Spleen (tissue), 11 donors: Measurements from ENCODE around the gene PTPRN2. TPM values are rescaled to one million over a fixed set of nuclear protein-coding genes. Genes with fewer than 3 reads are reported as not detected.
"Not testable (repeated sequence)": the region's sequence is repeated elsewhere in the genome, so short reads cannot be mapped to it uniquely, and the experiment has no call there.

Experiments used
- DNase-seq: peaks from one replicate; pipeline ENCODE4 v3.0.0-alpha.2; 2020
- H3K27ac ChIP-seq, 8 donors: fragments of 200-600 bp; sonication (generic) in 7 of 8; 1 replicate in 4 of 8; 2 replicates in 4 of 8; pipeline versions ENCODE4 v1.5.0 to v1.8.0; 2016 to 2021; ENCODE audit warnings: inconsistent platforms in 4 of 8, mild to moderate bottlenecking in 4 of 8, moderate library complexity in 1 of 8
- H3K27me3 ChIP-seq, 7 donors: fragments of 200-600 bp; sonication (generic) in 6 of 7; replicated peaks in 1 of 7; 1 replicate in 4 of 7; 2 replicates in 3 of 7; pipeline versions ENCODE4 v1.5.0 to v1.8.0; 2016 to 2021; ENCODE audit warnings: inconsistent platforms in 3 of 7, mild to moderate bottlenecking in 1 of 7
- H3K36me3 ChIP-seq, 6 donors: fragments of 200-600 bp; sonication (generic) in 5 of 6; 1 replicate in 4 of 6; 2 replicates in 2 of 6; pipeline versions ENCODE4 v1.5.0 to v1.8.0; 2016 to 2021; ENCODE audit warnings: inconsistent platforms in 2 of 6
- H3K4me1 ChIP-seq, 6 donors: fragments of 200-600 bp; sonication (generic) in 5 of 6; 1 replicate in 3 of 6; 2 replicates in 3 of 6; pipeline versions ENCODE4 v1.5.0 to v1.8.0; 2016 to 2021; ENCODE audit warnings: inconsistent platforms in 3 of 6
- H3K4me3 ChIP-seq, 8 donors: fragments of 200-600 bp; sonication (generic) in 7 of 8; 1 replicate in 4 of 8; 2 replicates in 4 of 8; pipeline versions ENCODE4 v1.5.0 to v1.8.0; 2016 to 2021; ENCODE audit warnings: inconsistent platforms in 4 of 8, mild to moderate bottlenecking in 4 of 8, moderate library complexity in 2 of 8
- H3K9me3 ChIP-seq, 8 donors: fragments of 200-600 bp; sonication (generic) in 7 of 8; 1 replicate in 4 of 8; 2 replicates in 4 of 8; pipeline versions ENCODE4 v1.5.0 to v1.8.0; 2016 to 2021; ENCODE audit warnings: inconsistent platforms in 4 of 8
- POLR2A ChIP-seq, 3 donors: fragments of 450-650 bp; IDR thresholded peaks; one replicate each; pipeline ENCODE4 v1.5.1; 2017; ENCODE audit warnings: antibody characterized with exemption in 3 of 3, mild to moderate bottlenecking in 1 of 3
- POLR2AphosphoS5 ChIP-seq, 3 donors: sonication (generic); formaldehyde crosslinking; IDR thresholded peaks; one replicate each; pipeline ENCODE4 v1.5.1; 2017; ENCODE audit warnings: antibody characterized with exemption in 3 of 3
- WGBS, 5 donors: extraction: QIAGEN DNeasy Blood & Tissue Kit in 3 of 5; methylation state at CpG; one replicate each; pipeline versions ENCODE4 v1.1.5 to v1.1.7; 2013 to 2018; 5-methylcytosine and 5-hydroxymethylcytosine counted together
- intact Hi-C: fragments of 100-400 bp; cut with DNase I; formaldehyde crosslinking; loops from one replicate; pipeline ENCODE4 v1.15.0; 2023; ENCODE audit warnings: low total_unique reads
- polyA plus RNA-seq, 3 donors: library from polyadenylated mRNA; stranded (reverse); fragments of 200-250 nt; gene quantifications; one replicate each; pipeline ENCODE4 v1.2.1, GENCODE V29; 2013
- total RNA-seq, 7 donors: library from RNA; depleted of rRNA in 3 of 7; stranded (reverse); fragments of >200 nt in 3 of 7; fragmentation: NEBNext Ultra II Directional in 4 of 7; extraction: Animal tissue kit (Norgen Biotek cat#: 25700) in 4 of 7; gene quantifications; one replicate each; pipeline versions ENCODE4 v1.1.0 to v1.2.1, GENCODE V29; 2016 to 2021
- TF ChIP-seq, protein P1 (sequence below), 11 experiments: fragments of 200-600 bp in 7 of 11; fragments of 450-650 bp in 4 of 11; sonication (generic) in 4 of 11; IDR thresholded peaks in 8 of 11; conservative IDR thresholded peaks in 3 of 11; 1 replicate in 7 of 11; 2 replicates in 4 of 11; pipeline versions ENCODE4 v1.4.0 to v1.8.0; 2016 to 2021; ENCODE audit warnings: antibody characterized with exemption in 11 of 11, inconsistent platforms in 4 of 11, mild to moderate bottlenecking in 1 of 11
- donor health status: healthy with polysubstance abuse.
- donor health status: DM: no; HTN: no; CAD: no; lungs with moderate emphysema.
- donor health status: DM: no; HTN: no; CAD: no.
- donor health status: Bipolar disorder and iron deficiency.
- donor health status: healthy.
- donor health status: DM: no; HTN: no; CAD: no.
- donor health status: DM: yes; HTN: yes; CAD: no.

Gene PTPRN2
- total and polyA plus RNA-seq, 10 donors: 7.0 to 22.8 (median 16.8) TPM

DNA sequence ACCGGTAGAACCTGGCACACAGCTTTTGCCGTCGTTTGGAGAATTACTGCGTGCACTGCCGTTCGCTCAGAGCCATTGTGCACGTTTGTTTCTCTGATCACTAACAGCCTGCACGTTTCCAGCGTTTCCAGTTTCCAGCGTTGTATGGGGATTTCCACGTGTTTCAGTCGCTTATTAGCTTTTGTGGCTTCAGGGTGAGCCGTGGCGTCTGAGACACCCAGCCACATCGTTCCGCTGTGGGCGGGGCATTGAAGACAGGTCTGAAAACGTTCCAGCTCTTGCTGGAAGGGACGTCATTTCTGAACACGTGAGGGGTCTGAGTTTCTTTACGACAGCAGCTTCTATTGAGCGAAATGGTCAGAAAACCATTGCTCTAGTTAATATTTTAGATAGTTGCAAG, 1086.0 kb downstream of the PTPRN2 start:
- no peak overlapping the region for H3K4me3 ChIP-seq
- no peaks in the 10 kb centered on the region for H3K36me3 ChIP-seq
- DNase-seq: no peak
- H3K27me3 ChIP-seq: peaks cover 0 to 29% (median 0%) of the 10 kb centered on the region in 7 donors
- TF ChIP-seq, protein P1, sequence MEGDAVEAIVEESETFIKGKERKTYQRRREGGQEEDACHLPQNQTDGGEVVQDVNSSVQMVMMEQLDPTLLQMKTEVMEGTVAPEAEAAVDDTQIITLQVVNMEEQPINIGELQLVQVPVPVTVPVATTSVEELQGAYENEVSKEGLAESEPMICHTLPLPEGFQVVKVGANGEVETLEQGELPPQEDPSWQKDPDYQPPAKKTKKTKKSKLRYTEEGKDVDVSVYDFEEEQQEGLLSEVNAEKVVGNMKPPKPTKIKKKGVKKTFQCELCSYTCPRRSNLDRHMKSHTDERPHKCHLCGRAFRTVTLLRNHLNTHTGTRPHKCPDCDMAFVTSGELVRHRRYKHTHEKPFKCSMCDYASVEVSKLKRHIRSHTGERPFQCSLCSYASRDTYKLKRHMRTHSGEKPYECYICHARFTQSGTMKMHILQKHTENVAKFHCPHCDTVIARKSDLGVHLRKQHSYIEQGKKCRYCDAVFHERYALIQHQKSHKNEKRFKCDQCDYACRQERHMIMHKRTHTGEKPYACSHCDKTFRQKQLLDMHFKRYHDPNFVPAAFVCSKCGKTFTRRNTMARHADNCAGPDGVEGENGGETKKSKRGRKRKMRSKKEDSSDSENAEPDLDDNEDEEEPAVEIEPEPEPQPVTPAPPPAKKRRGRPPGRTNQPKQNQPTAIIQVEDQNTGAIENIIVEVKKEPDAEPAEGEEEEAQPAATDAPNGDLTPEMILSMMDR (IDR thresholded peaks at IDR 0.05 in 8 of 11, conservative IDR thresholded peaks at IDR 0.05 in 3 of 11): no peak
- TF ChIP-seq POLR2A (IDR thresholded peaks at IDR 0.05): no peak
- TF ChIP-seq POLR2AphosphoS5 (IDR thresholded peaks at IDR 0.05): no peak
- peaks cover 0 to 30% (median 17%) of the 10 kb centered on the region in 8 donors for H3K9me3 ChIP-seq
- 86 to 93% (median 91%) methylated on average over 22 of the region's 22 CpGs for WGBS, 5 donors
- H3K4me1 ChIP-seq: peaks cover 0 to 20% (median 14%) of the 10 kb centered on the region in 6 donors
- H3K27ac ChIP-seq: no peak overlapping the region
- intact Hi-C loops: no loop called here

DNA sequence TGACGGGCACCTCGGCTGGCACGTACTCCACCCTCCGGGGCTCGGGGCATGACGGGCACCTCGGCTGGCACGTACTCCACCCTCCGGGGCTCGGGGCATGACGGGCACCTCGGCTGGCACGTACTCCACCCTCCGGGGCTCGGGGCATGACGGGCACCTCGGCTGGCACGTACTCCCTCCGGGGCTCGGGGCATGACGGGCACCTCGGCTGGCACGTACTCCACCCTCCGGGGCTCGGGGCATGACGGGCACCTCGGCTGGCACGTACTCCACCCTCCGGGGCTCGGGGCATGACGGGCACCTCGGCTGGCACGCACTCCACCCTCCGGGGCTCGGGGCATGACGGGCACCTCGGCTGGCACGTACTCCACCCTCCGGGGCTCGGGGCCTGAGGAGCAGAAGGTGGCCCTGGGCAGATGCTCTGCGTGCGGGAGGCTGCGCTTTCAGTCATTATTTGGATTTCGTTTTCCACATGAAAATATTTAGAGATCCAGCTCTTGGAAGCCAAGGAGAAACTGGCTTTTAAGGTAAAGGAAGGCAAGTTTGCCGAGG, 1086.6 kb downstream of the PTPRN2 start:
- intact Hi-C loops, H3K4me3 ChIP-seq, DNase-seq, H3K36me3 ChIP-seq, H3K27ac ChIP-seq: not testable (repeated sequence)
- WGBS, 5 donors: 91 to 98% (median 96%) methylated on average over 8 to 42 of the region's 45 CpGs
- Histone ChIP-seq H3K27me3 (peaks cover 0 to 24% (median 0%) of the 10 kb centered on the region in 7 donors), H3K9me3 (peaks cover 0 to 24% (median 11%) of the 10 kb centered on the region in 8 donors), H3K4me1 (peaks cover 0 to 20% (median 14%) of the 10 kb centered on the region in 6 donors)

DNA sequence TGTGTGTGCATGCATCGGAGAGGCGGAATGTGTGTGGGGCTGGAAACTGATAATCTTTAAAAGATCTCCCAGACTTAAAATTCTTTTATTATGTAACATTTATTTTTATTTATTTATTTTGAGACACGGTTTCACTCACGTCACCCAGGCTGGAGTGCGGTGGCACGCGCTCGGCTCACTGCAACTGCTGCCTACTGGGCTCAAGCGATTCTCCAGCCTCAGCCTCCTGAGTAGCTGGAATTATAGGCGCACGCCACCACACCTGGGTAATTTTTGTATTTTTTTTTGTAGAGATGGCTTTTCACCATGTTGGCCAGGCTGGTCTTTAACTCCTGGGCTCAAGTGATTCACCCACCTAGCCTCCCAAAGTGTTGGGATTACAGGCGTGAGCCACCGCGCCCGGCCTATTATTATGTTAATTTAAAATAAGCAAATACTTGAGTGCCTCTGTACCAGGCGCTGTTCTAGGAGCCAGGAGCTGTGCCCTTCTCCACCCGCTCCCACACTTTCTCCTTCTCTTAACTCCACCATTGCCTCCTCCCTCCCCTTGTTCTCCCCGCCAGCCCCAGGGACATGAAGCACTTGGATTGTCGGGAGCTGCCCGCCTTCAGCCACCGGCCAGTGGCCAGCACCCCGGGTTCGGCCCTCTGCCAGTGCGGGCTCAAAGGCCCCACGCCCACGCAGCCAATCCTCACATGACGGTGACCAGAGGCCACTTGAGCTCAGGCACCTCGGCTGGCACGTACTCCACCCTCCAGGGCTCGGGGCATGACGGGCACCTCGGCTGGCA, 1087.3 kb downstream of the PTPRN2 start:
- H3K27ac ChIP-seq: no peak overlapping the region
- WGBS, 5 donors: 91 to 96% (median 94%) methylated on average over 29 to 32 of the region's 32 CpGs
- peak; percentile 70 for DNase-seq
- peaks cover 0 to 25% (median 0%) of the 10 kb centered on the region in 7 donors for H3K27me3 ChIP-seq
- no peak overlapping the region for H3K4me3 ChIP-seq
- peaks cover 0 to 18% (median 4%) of the 10 kb centered on the region in 8 donors for H3K9me3 ChIP-seq
- no peaks in the 10 kb centered on the region for H3K36me3 ChIP-seq
- TF ChIP-seq POLR2AphosphoS5 (IDR thresholded peaks at IDR 0.05) (no peak), POLR2A (IDR thresholded peaks at IDR 0.05) (no peak)
- TF ChIP-seq, protein P1 (IDR thresholded peaks at IDR 0.05 in 8 of 11, conservative IDR thresholded peaks at IDR 0.05 in 3 of 11): no peak
- H3K4me1 ChIP-seq: peaks cover 0 to 20% (median 14%) of the 10 kb centered on the region in 6 donors
- intact Hi-C loops: no loop called here

DNA sequence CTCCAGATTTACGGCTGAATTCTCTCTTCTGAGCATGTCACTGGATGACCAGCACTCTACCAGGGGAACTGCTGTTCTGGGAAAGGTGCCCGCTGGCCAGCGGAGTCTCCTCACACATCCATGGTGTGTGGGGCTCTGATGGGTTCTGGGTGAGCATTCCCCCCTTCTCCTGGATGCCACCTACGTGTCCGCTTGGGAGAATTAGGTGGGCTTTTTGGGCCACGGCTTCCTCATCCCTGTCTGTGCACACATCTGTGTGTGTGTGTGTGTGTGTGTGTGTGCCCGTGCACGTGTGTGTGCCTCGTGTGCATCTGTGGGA, 1087.8 kb downstream of the PTPRN2 start:
- Histone ChIP-seq H3K4me1 (peaks cover 0 to 20% (median 14%) of the 10 kb centered on the region in 6 donors), H3K27me3 (peaks cover 0 to 30% (median 0%) of the 10 kb centered on the region in 7 donors), H3K36me3 (no peaks in the 10 kb centered on the region), H3K9me3 (peaks cover 0 to 12% (median 1%) of the 10 kb centered on the region in 8 donors), H3K27ac (no peak overlapping the region), H3K4me3 (no peak overlapping the region)
- 88 to 94% (median 91%) methylated on average over 7 to 9 of the region's 9 CpGs for WGBS, 5 donors
- TF ChIP-seq POLR2AphosphoS5 (IDR thresholded peaks at IDR 0.05): no peak
- no peak for TF ChIP-seq POLR2A (IDR thresholded peaks at IDR 0.05)
- TF ChIP-seq, protein P1 (IDR thresholded peaks at IDR 0.05 in 8 of 11, conservative IDR thresholded peaks at IDR 0.05 in 3 of 11): no peak
- intact Hi-C loops: no loop called here
- DNase-seq: peak; percentile 47
